ENCODE measurements around the gene USP54. TPM values are rescaled to one million over a fixed set of nuclear protein-coding genes. Genes with fewer than 3 reads are reported as not detected.
A peak's percentile ranks its signal among the peaks of the same experiment; 100 is the strongest.

The USP54 gene
- total RNA-seq, 1 experiment from 2014 or later = 32.8 TPM

DNA sequence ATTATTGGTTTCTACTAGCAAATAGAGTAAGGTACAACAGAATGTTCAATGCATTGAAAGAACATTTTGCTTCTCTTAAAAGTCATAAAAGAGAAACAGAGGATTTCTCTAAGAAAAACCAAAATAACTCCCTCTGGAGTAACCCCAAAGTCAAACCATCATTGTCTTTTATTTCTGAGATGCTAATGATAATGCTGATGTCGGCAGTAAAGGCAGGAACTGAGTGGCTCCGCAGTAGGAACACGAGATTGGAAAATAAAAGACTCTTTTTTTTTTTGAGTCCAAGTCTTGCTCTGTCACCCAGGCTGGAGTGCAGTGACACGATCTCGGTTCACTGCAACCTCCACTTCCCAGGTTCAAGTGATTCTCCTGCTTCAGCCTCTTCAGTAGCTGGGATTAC lies 2.7 kb upstream of the USP54 start:
- no peak overlapping the region for H3K27ac ChIP-seq (ENCODE audit: low read length)
- no peak overlapping the region for H3K4me3 ChIP-seq (ENCODE audit: low read depth in 2 of 2, low read length in 2 of 2)
- in situ Hi-C loops (cut with HindIII; ENCODE audit: low pct_unique_long_range_greater_than_20kb, low sequenced_read_pairs) (no loop called here), intact Hi-C loops (cut with micrococcal nuclease; ENCODE audit: unreplicated experiment) (no loop called here)
- no peaks in the 10 kb centered on the region for H3K36me3 ChIP-seq (ENCODE audit: control insufficient read depth, insufficient read depth, low read length)
- no peak for DNase-seq (ENCODE audit: low read depth, low spot score)
- H3K27me3 ChIP-seq (ENCODE audit: control insufficient read depth, insufficient read depth, low read length) = no peaks in the 10 kb centered on the region
- ChIA-PET CTCF (interaction anchor here (0.7 kb wide), 1 partner anchor 77 kb away, joined by 3 read pairs; no protein-coding TSS in a partner anchor), POLR2A (no interaction called here)
- peaks cover 35% of the 10 kb centered on the region for H3K4me1 ChIP-seq (ENCODE audit: control insufficient read depth, insufficient read depth, low read length)
- TF ChIP-seq, protein P1, sequence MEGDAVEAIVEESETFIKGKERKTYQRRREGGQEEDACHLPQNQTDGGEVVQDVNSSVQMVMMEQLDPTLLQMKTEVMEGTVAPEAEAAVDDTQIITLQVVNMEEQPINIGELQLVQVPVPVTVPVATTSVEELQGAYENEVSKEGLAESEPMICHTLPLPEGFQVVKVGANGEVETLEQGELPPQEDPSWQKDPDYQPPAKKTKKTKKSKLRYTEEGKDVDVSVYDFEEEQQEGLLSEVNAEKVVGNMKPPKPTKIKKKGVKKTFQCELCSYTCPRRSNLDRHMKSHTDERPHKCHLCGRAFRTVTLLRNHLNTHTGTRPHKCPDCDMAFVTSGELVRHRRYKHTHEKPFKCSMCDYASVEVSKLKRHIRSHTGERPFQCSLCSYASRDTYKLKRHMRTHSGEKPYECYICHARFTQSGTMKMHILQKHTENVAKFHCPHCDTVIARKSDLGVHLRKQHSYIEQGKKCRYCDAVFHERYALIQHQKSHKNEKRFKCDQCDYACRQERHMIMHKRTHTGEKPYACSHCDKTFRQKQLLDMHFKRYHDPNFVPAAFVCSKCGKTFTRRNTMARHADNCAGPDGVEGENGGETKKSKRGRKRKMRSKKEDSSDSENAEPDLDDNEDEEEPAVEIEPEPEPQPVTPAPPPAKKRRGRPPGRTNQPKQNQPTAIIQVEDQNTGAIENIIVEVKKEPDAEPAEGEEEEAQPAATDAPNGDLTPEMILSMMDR (IDR thresholded peaks at IDR 0.05) = no peak
- TF ChIP-seq TCF7L2 (IDR thresholded peaks at IDR 0.05; ENCODE audit: low read depth, low read length) (no peak), POLR2AphosphoS5 (IDR thresholded peaks at IDR 0.05; ENCODE audit: low read depth, low read length) (no peak), REST (IDR thresholded peaks at IDR 0.05; ENCODE audit: insufficient read depth in 1 of 2, low read depth in 2 of 2, low read length in 1 of 2) (no peak), SIN3A (IDR thresholded peaks at IDR 0.05; ENCODE audit: borderline replicate concordance, insufficient read depth, low read depth, low read length) (no peak)
- H3K9me3 ChIP-seq (ENCODE audit: control insufficient read depth, insufficient read depth, low read depth, low read length) = no peaks in the 10 kb centered on the region
- no TSS peak for BruUV-seq (replicated peaks)
- ATAC-seq = no peak

DNA sequence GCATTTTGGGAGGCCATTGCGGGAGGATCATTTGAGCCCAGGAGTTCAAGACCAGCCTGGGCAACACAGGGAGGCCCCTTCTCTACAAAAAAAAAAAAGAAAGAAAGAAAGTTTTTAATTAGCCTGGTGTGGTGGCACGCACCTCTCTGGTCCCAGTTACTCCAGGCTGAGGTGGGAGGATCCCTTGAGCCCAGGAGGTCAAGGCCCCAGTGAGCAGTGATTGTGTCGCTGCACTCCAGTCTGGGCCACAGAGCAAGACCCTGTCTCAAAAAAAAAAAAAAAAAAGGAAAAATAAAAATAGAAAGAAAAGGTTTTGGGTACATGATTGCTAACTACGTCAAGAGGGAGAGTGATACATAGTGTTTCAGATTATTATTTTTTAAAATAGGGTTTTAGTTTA lies 2.0 kb upstream of the USP54 start:
- CTCF ChIA-PET = interaction anchor here (0.6 kb wide), 1 partner anchor 32 kb away, joined by 9 read pairs; no protein-coding TSS in a partner anchor
- DNase-seq (ENCODE audit: low read depth, low spot score) (no peak), ATAC-seq (no peak)
- Histone ChIP-seq H3K9me3 (ENCODE audit: control insufficient read depth, insufficient read depth, low read depth, low read length) (no peaks in the 10 kb centered on the region), H3K36me3 (ENCODE audit: control insufficient read depth, insufficient read depth, low read length) (no peaks in the 10 kb centered on the region), H3K27me3 (ENCODE audit: control insufficient read depth, insufficient read depth, low read length) (no peaks in the 10 kb centered on the region), H3K4me1 (ENCODE audit: control insufficient read depth, insufficient read depth, low read length) (peaks cover 35% of the 10 kb centered on the region), H3K27ac (ENCODE audit: low read length) (peak overlapping the region; percentile 84; the same call in 1 of the 2 replicates), H3K4me3 (ENCODE audit: low read depth in 2 of 2, low read length in 2 of 2) (no peak overlapping the region)
- POLR2A ChIA-PET = no interaction called here
- no TSS peak for BruUV-seq (replicated peaks)
- TF ChIP-seq POLR2AphosphoS5 (IDR thresholded peaks at IDR 0.05; ENCODE audit: low read depth, low read length) (no peak), SIN3A (IDR thresholded peaks at IDR 0.05; ENCODE audit: borderline replicate concordance, insufficient read depth, low read depth, low read length) (no peak), TCF7L2 (IDR thresholded peaks at IDR 0.05; ENCODE audit: low read depth, low read length) (no peak), REST (IDR thresholded peaks at IDR 0.05; ENCODE audit: insufficient read depth in 1 of 2, low read depth in 2 of 2, low read length in 1 of 2) (no peak; a peak in 1 of 4 replicates)
- TF ChIP-seq, protein P1 (IDR thresholded peaks at IDR 0.05) = no peak
- in situ Hi-C loops (cut with HindIII; ENCODE audit: low pct_unique_long_range_greater_than_20kb, low sequenced_read_pairs) = no loop called here
- intact Hi-C loops (cut with micrococcal nuclease; ENCODE audit: unreplicated experiment) = no loop called here
